ENCODE data around the gene CRHR1.

Gene CRHR1

GRCh38 chr17:45824901-45825492 is 40.9 kb downstream of the CRHR1 start:
- DNase-seq: no peak

DNA sequence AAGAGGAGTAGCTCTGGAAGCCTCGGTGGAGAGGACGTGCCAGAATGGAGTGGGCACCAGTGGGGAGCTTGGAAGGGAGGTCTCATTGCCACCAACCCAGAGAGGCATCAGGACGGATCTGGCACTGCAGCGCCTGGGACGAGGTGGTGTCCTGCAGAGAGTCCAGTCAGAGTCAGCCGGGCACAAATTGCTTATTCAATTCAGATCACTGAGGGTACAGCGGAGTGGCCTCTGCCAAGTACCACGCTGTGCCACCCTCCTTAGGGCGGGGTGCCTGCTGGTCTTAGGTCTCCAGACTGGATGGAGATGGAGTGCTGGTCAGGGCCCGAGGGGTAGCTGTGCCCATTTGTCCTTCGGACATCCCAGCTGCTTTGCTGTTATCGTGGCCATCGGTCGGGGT is 41.7 kb downstream of the CRHR1 start:
- DNase-seq: no peak

- DNase-seq: no peak
Measured at GRCh38 chr17:45826919-45827588, 42.9 kb downstream of the CRHR1 start.

GRCh38 chr17:45828171-45828570 is 44.1 kb downstream of the CRHR1 start:
- no peak for DNase-seq

GRCh38 chr17:45828582-45829133 is 44.5 kb downstream of the CRHR1 start:
- DNase-seq: no peak

- DNase-seq: no peak
Measured at GRCh38 chr17:45833920-45834319, 49.8 kb downstream of the CRHR1 start.

DNA sequence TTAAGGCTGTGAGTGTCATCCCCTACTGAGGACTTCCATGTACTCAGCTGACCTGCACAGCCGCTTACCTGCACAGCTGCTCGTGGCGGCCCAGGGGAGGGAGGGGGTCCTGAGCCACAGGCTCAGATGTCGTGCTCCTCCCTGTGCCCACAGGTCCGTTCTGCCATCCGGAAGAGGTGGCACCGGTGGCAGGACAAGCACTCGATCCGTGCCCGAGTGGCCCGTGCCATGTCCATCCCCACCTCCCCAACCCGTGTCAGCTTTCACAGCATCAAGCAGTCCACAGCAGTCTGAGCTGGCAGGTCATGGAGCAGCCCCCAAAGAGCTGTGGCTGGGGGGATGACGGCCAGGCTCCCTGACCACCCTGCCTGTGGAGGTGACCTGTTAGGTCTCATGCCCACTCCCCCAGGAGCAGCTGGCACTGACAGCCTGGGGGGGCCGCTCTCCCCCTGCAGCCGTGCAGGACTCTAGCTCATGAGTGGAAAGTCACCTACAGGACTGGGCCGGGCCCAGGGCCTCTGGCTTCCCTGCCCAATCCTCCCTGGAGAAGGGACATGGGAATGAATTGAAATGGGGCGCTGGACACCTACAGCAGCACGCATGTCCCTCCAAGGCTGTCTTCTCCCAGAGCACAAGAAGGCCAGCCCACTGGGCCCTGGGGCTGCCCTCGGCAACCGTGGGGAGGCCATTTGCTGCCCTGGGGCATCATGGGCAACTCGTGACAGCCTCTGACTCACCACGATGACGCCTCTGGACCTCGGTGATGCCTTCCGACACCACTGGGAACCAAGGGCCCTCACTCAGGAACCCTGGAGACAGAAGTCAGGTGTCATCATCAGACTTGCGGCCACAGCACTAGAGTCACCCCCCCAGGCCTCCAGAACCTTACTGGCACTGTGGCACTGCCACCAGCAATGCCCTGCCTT is 50.6 kb downstream of the CRHR1 start:
- DNase-seq: no peak

- no peak for DNase-seq
Measured at GRCh38 chr17:45835481-45835880, 51.4 kb downstream of the CRHR1 start.

- no peak for DNase-seq
Measured at GRCh38 chr17:45836047-45837044, 52.2 kb downstream of the CRHR1 start.

DNA sequence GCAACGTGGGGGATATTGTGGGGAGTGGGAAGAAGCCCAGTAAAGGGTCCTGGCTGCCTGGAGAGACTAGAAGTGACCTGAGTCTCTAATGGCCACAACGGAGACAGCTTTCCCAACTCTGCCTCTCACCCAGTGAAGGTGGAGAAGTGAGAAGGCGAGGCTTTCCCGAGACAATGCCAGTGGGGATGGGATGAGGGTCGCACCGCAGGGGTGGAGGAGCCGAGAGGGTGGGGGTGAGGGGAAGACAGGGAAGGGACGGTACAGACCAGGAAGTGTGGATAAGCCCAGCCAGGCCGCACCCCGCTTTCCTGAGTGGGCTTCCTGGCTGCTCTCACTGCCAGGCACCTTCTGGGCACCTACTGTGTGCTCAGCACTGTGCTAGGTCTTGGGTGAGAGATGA is 53.1 kb downstream of the CRHR1 start:
- no peak for DNase-seq

GRCh38 chr17:45837603-45838002 is 53.5 kb downstream of the CRHR1 start:
- no peak for DNase-seq

GRCh38 chr17:45838751-45839295 is 54.7 kb downstream of the CRHR1 start:
- DNase-seq: no peak

DNA sequence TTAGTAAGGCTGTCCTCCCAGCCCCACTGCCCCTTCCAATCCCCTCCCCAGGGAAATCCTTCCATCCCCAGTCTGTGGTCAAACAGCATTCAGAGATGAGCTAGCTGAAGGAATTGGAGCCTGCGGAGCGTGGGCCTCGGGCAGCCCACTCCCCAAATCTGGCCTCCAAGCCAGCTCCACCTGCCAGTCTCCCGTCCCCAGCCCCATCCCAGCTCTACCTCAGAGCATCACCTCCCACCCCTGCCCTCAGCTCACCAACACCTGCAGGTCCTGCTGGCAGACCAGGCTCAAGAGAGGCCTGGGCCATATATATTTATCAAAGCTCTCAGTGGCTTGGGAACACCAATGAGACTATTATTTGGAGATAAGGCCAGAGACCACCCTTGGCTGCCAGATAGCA is 55.3 kb downstream of the CRHR1 start:
- DNase-seq: no peak

DNA sequence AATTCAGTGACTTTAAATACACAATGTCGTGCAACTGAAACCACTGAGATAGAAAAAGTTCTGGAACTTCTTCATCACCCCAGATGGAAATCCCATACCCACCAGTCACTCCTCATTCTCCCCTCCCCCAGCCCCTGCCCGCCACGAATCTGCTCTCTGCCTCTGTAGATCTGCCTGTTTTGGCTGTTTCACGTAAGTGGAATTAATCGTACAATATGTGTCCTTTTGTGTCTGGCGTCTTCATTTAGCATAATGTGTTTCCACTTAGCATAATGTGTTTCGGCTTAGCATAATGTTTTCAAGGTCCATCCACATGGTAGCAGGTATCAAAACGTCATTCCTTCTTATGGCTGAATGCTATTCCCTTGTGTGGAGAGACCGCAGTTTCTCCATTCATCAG is 57.1 kb downstream of the CRHR1 start:
- DNase-seq: no peak

DNA sequence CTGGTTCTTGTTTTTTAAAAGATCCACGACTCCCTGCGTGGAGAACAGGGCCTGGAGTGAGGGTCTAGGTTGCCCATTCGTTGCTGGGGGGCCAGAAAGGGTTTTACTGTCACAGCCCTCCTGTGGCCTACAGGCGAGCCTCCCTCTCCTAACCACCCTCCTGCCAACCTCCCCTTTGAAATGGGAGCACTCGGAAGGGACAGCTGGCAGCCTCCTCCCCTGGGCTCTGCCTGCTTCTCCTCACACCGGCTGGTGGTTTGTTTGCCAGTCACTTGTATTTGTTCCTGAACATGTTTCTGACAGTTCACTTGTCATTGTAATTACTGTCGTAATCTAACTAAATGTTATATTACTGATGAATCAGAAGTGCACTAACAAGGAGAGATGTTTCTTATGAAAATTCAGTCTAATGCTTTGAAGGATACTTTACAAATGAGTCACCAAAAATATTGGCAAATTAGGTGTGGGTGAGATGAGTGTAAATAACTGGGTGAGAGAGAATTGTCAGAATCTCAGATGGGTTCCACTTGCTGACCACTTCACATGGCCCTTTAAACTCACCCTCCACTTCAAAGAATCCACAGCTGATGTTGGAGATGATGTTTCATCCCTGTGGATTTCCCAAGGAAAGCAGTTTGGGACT is 57.9 kb downstream of the CRHR1 start:
- DNase-seq: no peak

GRCh38 chr17:45843722-45844121 is 59.6 kb downstream of the CRHR1 start:
- no peak for DNase-seq

DNA sequence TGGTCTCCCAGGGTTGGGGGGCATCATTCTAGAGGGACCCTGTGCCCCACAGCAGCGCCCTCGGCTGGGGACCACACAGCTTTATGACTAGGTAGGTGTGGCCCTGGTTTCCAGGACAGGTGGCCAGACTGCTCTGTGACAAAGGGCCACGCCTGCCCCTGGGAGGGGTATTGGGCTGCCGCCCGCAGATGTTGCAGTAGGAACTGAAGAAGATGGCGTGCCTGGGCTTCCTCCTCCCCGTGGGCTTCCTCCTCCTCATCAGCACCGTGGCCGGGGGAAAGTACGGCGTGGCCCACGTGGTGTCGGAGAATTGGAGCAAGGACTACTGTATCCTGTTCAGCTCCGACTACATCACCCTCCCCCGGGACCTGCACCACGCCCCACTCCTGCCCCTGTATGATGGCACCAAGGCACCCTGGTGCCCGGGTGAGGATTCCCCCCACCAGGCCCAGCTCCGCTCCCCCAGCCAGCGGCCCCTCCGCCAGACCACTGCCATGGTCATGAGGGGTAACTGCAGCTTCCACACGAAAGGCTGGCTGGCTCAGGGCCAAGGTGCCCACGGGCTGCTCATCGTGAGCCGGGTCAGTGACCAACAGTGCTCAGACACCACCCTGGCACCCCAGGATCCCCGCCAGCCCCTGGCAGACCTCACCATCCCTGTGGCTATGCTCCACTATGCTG is 60.7 kb downstream of the CRHR1 start, which contains the start of gene SPPL2C:
Gene SPPL2C (plus strand): TSS at position 187 of the 681 bp plus-strand sequence. CDS start 26 bp downstream, at position 213.
- no peak for DNase-seq

GRCh38 chr17:45845376-45846185 is 61.5 kb downstream of the CRHR1 start:
- no peak for DNase-seq

- no peak for DNase-seq
Measured at GRCh38 chr17:45846223-45846622, 62.1 kb downstream of the CRHR1 start.

DNA sequence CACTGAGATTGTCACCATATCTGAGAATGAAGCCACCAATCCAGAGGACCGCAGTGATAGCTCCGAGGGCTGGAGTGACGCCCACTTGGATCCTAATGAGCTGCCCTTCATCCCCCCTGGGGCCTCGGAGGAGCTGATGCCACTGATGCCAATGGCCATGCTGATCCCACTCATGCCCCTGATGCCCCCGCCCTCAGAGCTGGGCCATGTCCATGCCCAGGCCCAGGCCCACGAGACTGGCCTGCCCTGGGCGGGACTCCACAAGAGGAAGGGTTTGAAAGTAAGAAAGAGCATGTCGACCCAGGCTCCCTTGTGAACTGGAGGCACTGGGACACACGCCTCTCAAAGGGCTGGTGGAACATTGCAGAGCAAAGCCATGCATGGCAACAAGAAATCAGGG is 62.5 kb downstream of the CRHR1 start:
- DNase-seq: no peak
